GM23248 (cell line): Measurements from ENCODE around the gene TMPRSS2. TPM values are rescaled to one million over a fixed set of nuclear protein-coding genes. Genes with fewer than 3 reads are reported as not detected.

ENCODE experiments used
- DNase-seq: peaks from one replicate; pipeline ENCODE4 v3.0.0-alpha.2; 2015
- H2AFZ ChIP-seq: fragments of 200-600 bp; sonication (generic); 2 replicates; pipeline ENCODE4 v1.6.1; 2016; ENCODE audit warnings: antibody characterized with exemption
- H3F3A ChIP-seq: fragments of 200-600 bp; sonication (generic); 2 replicates; pipeline ENCODE4 v1.6.1; 2016; ENCODE audit warnings: mild to moderate bottlenecking, antibody characterized with exemption, mixed run types; ENCODE audit not compliant: insufficient read depth
- H3K27ac ChIP-seq: fragments of 200-600 bp; sonication (generic); 2 replicates; pipeline ENCODE4 v1.5.1; 2016; ENCODE audit warnings: mild to moderate bottlenecking
- H3K27me3 ChIP-seq: fragments of 200-600 bp; sonication (generic); replicated peaks from 2 replicates; pipeline ENCODE4 v1.6.1; 2016; ENCODE audit warnings: mild to moderate bottlenecking; ENCODE audit not compliant: insufficient read depth
- H3K36me3 ChIP-seq: fragments of 200-600 bp; sonication (generic); 2 replicates; pipeline ENCODE4 v1.6.1; 2016; ENCODE audit warnings: low read depth, mild to moderate bottlenecking
- H3K4me1 ChIP-seq: fragments of 200-600 bp; sonication (generic); 2 replicates; pipeline ENCODE4 v1.6.1; 2016; ENCODE audit warnings: mild to moderate bottlenecking; ENCODE audit not compliant: insufficient read depth
- H3K4me2 ChIP-seq: fragments of 200-600 bp; sonication (generic); one replicate; pipeline ENCODE4 v1.6.1; 2016; ENCODE audit warnings: mild to moderate bottlenecking; ENCODE audit not compliant: unreplicated experiment
- H3K4me3 ChIP-seq: fragments of 200-600 bp; sonication (generic); 2 replicates; pipeline ENCODE4 v1.5.1; 2016; ENCODE audit warnings: mild to moderate bottlenecking
- H3K79me2 ChIP-seq: fragments of 200-600 bp; sonication (generic); 2 replicates; pipeline ENCODE4 v1.6.1; 2016; ENCODE audit warnings: mild to moderate bottlenecking; ENCODE audit not compliant: insufficient read depth
- H3K9ac ChIP-seq: fragments of 200-600 bp; sonication (generic); 2 replicates; pipeline ENCODE4 v1.6.1; 2016; ENCODE audit warnings: mild to moderate bottlenecking
- H3K9me2 ChIP-seq: fragments of 200-600 bp; sonication (generic); 2 replicates; pipeline ENCODE4 v1.6.1; 2016; ENCODE audit warnings: mixed run types, mild to moderate bottlenecking, moderate library complexity; ENCODE audit not compliant: insufficient read depth
- H3K9me3 ChIP-seq: fragments of 200-600 bp; sonication (generic); one replicate; pipeline ENCODE4 v1.6.1; 2017; ENCODE audit warnings: low read depth
- H4K20me1 ChIP-seq: fragments of 200-600 bp; sonication (generic); 2 replicates; pipeline ENCODE4 v1.6.0; 2016; ENCODE audit not compliant: insufficient read depth
- EZH2 ChIP-seq: fragments of 200-600 bp; sonication (generic); IDR thresholded peaks from 2 replicates; pipeline ENCODE4 v1.6.1; 2018; ENCODE audit warnings: antibody characterized with exemption, mild to moderate bottlenecking; ENCODE audit not compliant: insufficient read depth, poor library complexity, severe bottlenecking
- EZH2phosphoT487 ChIP-seq: fragments of 200-600 bp; sonication (generic); IDR thresholded peaks from 2 replicates; pipeline ENCODE4 v1.6.1; 2018; ENCODE audit warnings: antibody characterized with exemption, moderate library complexity, mild to moderate bottlenecking, low read depth; ENCODE audit not compliant: insufficient read depth
- WGBS, 2 experiments: methylation state at CpG; one replicate each; pipeline ENCODE4 v1.1.6; 2015 to 2017; ENCODE audit warnings: low lambda C conversion rate in 2 of 2, low coverage in 1 of 2; ENCODE audit errors: missing lambda C conversion rate in 2 of 2; 5-methylcytosine and 5-hydroxymethylcytosine counted together
- in situ Hi-C: fragments of 300-500 bp; cut with MboI; formaldehyde crosslinking; loops from 2 replicates; pipeline ENCODE4 v1.15.0; 2020
- polyA plus RNA-seq: library from polyadenylated mRNA; unstranded; fragments of >200 nt; fragmentation: Nextera tagmentation; extraction: Ambion mirVana; gene quantifications from 2 replicates; pipeline ENCODE4 v1.2.1, GENCODE V29; 2016
- total RNA-seq: library from RNA; depleted of rRNA; stranded (reverse); fragments of >200 nt; shearing (Covaris generic); gene quantifications from 2 replicates; pipeline ENCODE4 v1.2.3, GENCODE V29; 2014

TMPRSS2 gene
- total and polyA plus RNA-seq, 2 experiments from 2014 or later: not detected

DNA sequence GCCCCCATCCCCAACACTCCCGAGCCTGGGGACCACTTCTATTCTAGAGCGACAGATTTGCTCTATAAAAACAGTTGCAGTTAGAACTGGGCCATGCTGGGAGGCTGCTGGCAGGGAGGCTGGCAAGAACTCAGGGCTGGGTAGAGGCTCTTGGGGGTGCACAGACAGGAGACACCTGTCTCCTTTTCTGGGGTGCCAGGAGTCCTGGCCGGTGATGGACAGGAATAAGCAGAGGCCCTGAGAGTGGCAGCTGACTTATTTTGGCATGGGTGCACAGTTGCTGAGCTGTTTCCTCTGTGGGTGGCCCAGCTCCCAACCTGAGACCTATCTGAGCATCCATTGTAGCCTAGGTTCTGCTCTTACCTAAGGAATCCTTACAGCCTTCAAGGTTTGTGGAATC lies 39.2 kb upstream of the TMPRSS2 start:
- Histone ChIP-seq H3K9me3 (no peaks in the 10 kb centered on the region), H3K4me2 (no peak overlapping the region), H2AFZ (no peak overlapping the region), H3K27ac (no peak overlapping the region), H3K9ac (no peak overlapping the region), H4K20me1 (no peaks in the 10 kb centered on the region), H3K27me3 (peaks cover 26% of the 10 kb centered on the region), H3K36me3 (no peaks in the 10 kb centered on the region), H3F3A (no peaks in the 10 kb centered on the region), H3K4me3 (no peak overlapping the region), H3K9me2 (no peaks in the 10 kb centered on the region), H3K79me2 (no peaks in the 10 kb centered on the region), H3K4me1 (no peaks in the 10 kb centered on the region)
- TF ChIP-seq EZH2phosphoT487 (no peak), EZH2 (no peak)
- 79 to 86% methylated on average over 3 of the region's 3 CpGs for WGBS, 2 experiments
- DNase-seq: no peak
- in situ Hi-C loops: no loop called here

- H3F3A ChIP-seq: no peaks in the 10 kb centered on the region
These were observed 37.8 kb upstream of the TMPRSS2 start for GRCh38 chr21:41545500-41546359.

DNA sequence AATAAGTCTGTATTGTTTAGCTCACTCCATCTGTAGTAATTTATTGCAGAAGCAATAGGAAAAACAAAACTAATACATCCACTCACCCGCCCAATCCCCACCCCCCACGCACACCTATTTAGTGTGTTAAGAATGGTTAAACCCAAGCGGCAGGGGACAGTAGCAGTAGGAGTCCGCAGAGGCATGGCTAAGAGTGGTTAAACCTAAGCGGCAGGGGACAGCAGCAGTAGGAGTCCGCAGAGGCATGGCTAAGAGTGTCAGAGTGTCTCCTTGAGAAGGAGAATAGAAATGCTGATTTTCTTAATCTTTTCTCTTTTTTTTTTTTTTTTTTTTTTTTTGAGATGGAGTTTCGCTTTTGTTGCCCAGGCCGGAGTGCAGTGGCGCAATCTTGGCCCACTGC lies 34.8 kb upstream of the TMPRSS2 start:
- Histone ChIP-seq H3K4me1 (no peaks in the 10 kb centered on the region), H3F3A (no peaks in the 10 kb centered on the region), H3K9me3 (no peaks in the 10 kb centered on the region), H3K79me2 (no peaks in the 10 kb centered on the region), H3K9me2 (no peaks in the 10 kb centered on the region), H3K9ac (no peak overlapping the region), H2AFZ (no peak overlapping the region), H4K20me1 (no peaks in the 10 kb centered on the region), H3K36me3 (no peaks in the 10 kb centered on the region), H3K27me3 (peaks cover 40% of the 10 kb centered on the region), H3K4me3 (no peak overlapping the region), H3K27ac (no peak overlapping the region), H3K4me2 (no peak overlapping the region)
- 75 to 79% methylated on average over 6 to 9 of the region's 9 CpGs for whole genome bisulfite sequencing, 2 experiments
- no peak for DNase-seq
- in situ Hi-C loops: no loop called here
- TF ChIP-seq EZH2 (no peak), EZH2phosphoT487 (no peak)

More at GRCh38 chr21:41545500-41546359, 37.8 kb upstream of the TMPRSS2 start:
- Histone ChIP-seq H3K4me3 (no peak overlapping the region), H2AFZ (no peak overlapping the region), H3K4me2 (no peak overlapping the region), H3K9me2 (no peaks in the 10 kb centered on the region), H3K4me1 (no peaks in the 10 kb centered on the region), H3K9ac (no peak overlapping the region), H3K79me2 (no peaks in the 10 kb centered on the region), H3K27me3 (peaks cover 26% of the 10 kb centered on the region), H3K9me3 (no peaks in the 10 kb centered on the region), H4K20me1 (no peaks in the 10 kb centered on the region), H3K27ac (no peak overlapping the region), H3K36me3 (no peaks in the 10 kb centered on the region)
- no peak for TF ChIP-seq EZH2
- TF ChIP-seq EZH2phosphoT487: no peak
- no peak for DNase-seq
- 68 to 71% methylated on average over 7 of the region's 7 CpGs for WGBS, 2 experiments
- in situ Hi-C loops: no loop called here

DNA sequence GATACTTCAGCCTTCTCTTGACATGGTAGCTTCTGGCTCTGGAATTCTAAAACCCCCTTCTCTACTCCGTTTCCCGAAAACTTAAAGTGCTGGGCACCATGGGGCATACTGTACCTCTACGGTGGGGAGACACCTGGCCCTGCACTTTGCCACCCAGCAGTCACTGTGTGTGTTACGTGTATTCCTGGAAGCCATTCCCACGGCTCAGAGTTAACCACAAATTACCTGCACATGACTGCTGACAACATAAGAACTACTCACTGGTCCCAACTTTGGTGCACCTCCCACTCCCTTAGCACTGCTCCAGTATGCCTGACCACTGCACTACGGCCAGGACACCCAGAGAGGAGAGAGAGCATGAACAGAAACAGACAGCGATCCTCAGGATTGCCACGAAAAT lies 29.4 kb upstream of the TMPRSS2 start:
- H2AFZ ChIP-seq: no peak overlapping the region
- H4K20me1 ChIP-seq: no peaks in the 10 kb centered on the region
- H3K9me3 ChIP-seq: no peaks in the 10 kb centered on the region
- no peak overlapping the region for H3K4me2 ChIP-seq
- H3F3A ChIP-seq: no peaks in the 10 kb centered on the region
- 56 to 60% methylated on average over 8 of the region's 8 CpGs for WGBS, 2 experiments
- no peaks in the 10 kb centered on the region for H3K36me3 ChIP-seq
- H3K79me2 ChIP-seq: no peaks in the 10 kb centered on the region
- no peaks in the 10 kb centered on the region for H3K4me1 ChIP-seq
- H3K27ac ChIP-seq: no peak overlapping the region
- no peaks in the 10 kb centered on the region for H3K9me2 ChIP-seq
- TF ChIP-seq EZH2phosphoT487: no peak
- no peak for TF ChIP-seq EZH2
- DNase-seq: no peak
- H3K4me3 ChIP-seq: no peak overlapping the region
- in situ Hi-C loops: no loop called here
- peaks cover 34% of the 10 kb centered on the region for H3K27me3 ChIP-seq
- no peak overlapping the region for H3K9ac ChIP-seq
